Activated B cell treated with CpG ODN at 0.5 μM for 24 hours (primary cell): ENCODE measurements around the gene NBEAL2. TPM values are rescaled to one million over a fixed set of nuclear protein-coding genes. Genes with fewer than 3 reads are reported as not detected.
"Not testable (repeated sequence)": the region's sequence is repeated elsewhere in the genome, so short reads cannot be mapped to it uniquely, and the experiment has no call there.

Source experiments
- ATAC-seq: fragments of 200-7000 bp; cut with Tn5 transposase; one replicate; pipeline ENCODE4 v1.10.0; 2021; ENCODE audit warnings: low read depth, mild to moderate bottlenecking, moderate library complexity
- CTCF ChIA-PET: fragments of 350-600 bp; sonication (Branson Sonifier 250); formaldehyde crosslinking; loops from one replicate; lab custom pipeline; 2021; ENCODE audit warnings: antibody characterized with exemption; lab: Charles Lee
- POLR2A ChIA-PET: fragments of 350-600 bp; sonication (Branson Sonifier 250); formaldehyde crosslinking; loops from one replicate; lab custom pipeline; 2021; ENCODE audit warnings: antibody characterized with exemption; lab: Charles Lee
- DNase-seq: peaks from one replicate; pipeline ENCODE4 v3.0.0; 2022
- H3K27ac Mint-ChIP-seq: one replicate; pipeline ENCODE4 v1.8.0; 2020; ENCODE audit warnings: mixed read lengths
- H3K27me3 Mint-ChIP-seq: one replicate; pipeline ENCODE4 v1.8.0; 2021; ENCODE audit warnings: mixed read lengths
- H3K36me3 Mint-ChIP-seq: one replicate; pipeline ENCODE4 v1.8.0; 2021; ENCODE audit warnings: low read depth, mixed read lengths
- H3K4me1 Mint-ChIP-seq: one replicate; pipeline ENCODE4 v1.8.0; 2021; ENCODE audit warnings: mixed read lengths
- H3K4me3 Mint-ChIP-seq: one replicate; pipeline ENCODE4 v1.8.0; 2020; ENCODE audit warnings: mild to moderate bottlenecking, mixed read lengths
- H3K9me3 Mint-ChIP-seq: one replicate; pipeline ENCODE4 v1.8.0; 2020; ENCODE audit warnings: mixed read lengths
- intact Hi-C: fragments of 100-400 bp; cut with micrococcal nuclease; formaldehyde crosslinking; loops from one replicate; pipeline ENCODE4 v1.15.1; 2024
- total RNA-seq: library from RNA; stranded (reverse); gene quantifications from 2 replicates; pipeline ENCODE4 v1.2.3, GENCODE V29; 2022
- TF ChIP-seq, protein P1 (sequence below): fragments of 200-600 bp; IDR thresholded peaks from one replicate; pipeline ENCODE4 v1.8.0; 2022; ENCODE audit warnings: antibody characterized with exemption, mild to moderate bottlenecking

NBEAL2 gene
- total RNA-seq, 1 donor from 2014 or later: 98.6 TPM

GRCh38 chr3:47035645-47036044 lies 56.2 kb downstream of the NBEAL2 start:
- DNase-seq (no peak), ATAC-seq (no peak)
- Mint-ChIP-seq H3K4me3 (no peak overlapping the region), H3K36me3 (peaks cover 75% of the 10 kb centered on the region), H3K9me3 (no peaks in the 10 kb centered on the region), H3K27me3 (no peaks in the 10 kb centered on the region), H3K4me1 (peaks cover 30% of the 10 kb centered on the region), H3K27ac (no peak overlapping the region)
- TF ChIP-seq, protein P1, sequence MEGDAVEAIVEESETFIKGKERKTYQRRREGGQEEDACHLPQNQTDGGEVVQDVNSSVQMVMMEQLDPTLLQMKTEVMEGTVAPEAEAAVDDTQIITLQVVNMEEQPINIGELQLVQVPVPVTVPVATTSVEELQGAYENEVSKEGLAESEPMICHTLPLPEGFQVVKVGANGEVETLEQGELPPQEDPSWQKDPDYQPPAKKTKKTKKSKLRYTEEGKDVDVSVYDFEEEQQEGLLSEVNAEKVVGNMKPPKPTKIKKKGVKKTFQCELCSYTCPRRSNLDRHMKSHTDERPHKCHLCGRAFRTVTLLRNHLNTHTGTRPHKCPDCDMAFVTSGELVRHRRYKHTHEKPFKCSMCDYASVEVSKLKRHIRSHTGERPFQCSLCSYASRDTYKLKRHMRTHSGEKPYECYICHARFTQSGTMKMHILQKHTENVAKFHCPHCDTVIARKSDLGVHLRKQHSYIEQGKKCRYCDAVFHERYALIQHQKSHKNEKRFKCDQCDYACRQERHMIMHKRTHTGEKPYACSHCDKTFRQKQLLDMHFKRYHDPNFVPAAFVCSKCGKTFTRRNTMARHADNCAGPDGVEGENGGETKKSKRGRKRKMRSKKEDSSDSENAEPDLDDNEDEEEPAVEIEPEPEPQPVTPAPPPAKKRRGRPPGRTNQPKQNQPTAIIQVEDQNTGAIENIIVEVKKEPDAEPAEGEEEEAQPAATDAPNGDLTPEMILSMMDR: no peak
- ChIA-PET POLR2A (no interaction called here), CTCF (interaction anchor here (1.5 kb wide), 1 partner anchor 38 kb away, joined by 4 read pairs; no protein-coding TSS in a partner anchor)
- intact Hi-C loops: no loop called here

DNA sequence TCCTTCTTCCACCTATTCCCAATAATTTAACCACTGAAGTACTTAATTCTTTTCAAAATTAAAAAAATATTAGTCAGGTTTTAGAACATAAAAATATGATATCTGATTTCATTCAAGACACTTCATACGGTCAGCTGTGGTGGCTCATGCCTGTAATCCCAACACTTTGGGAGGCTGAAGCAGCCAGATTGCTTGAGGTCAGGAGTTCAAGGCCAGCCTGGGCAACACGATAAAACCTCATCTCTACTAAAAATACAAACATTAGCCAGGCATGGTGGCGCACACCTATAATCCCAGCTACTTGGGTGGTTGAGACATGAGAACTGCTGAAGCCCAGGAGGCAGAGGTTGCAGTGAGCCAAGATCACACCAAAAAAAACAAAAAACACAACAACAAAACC lies 56.7 kb downstream of the NBEAL2 start:
- peaks cover 77% of the 10 kb centered on the region for H3K36me3 Mint-ChIP-seq
- POLR2A ChIA-PET: no interaction called here
- TF ChIP-seq, protein P1: no peak
- no peak overlapping the region for H3K4me3 Mint-ChIP-seq
- DNase-seq (no peak), ATAC-seq (no peak)
- CTCF ChIA-PET: interaction anchor here (1.5 kb wide), 1 partner anchor 39 kb away, joined by 4 read pairs; no protein-coding TSS in a partner anchor
- no peaks in the 10 kb centered on the region for H3K27me3 Mint-ChIP-seq
- intact Hi-C loops: no loop called here
- H3K4me1 Mint-ChIP-seq: peaks cover 25% of the 10 kb centered on the region
- H3K9me3 Mint-ChIP-seq: no peaks in the 10 kb centered on the region
- H3K27ac Mint-ChIP-seq: no peak overlapping the region

DNA sequence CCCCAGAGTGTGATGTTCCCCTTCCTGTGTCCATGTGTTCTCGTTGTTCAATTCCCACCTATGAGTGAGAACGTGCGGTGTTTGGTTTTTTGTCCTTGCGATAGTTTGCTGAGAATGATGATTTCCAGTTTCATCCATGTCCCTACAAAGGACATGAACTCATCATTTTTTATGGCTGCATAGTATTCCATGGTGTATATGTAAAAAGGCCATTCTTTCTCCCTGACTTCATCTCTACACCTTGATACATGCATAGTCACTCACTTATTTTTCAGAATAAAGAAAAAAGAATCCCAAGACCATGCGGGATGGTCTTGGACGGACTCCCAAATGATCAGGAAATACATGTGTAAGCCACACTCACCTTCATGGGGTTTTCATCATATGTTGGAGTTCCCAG lies 57.8 kb downstream of the NBEAL2 start:
- peak overlapping the region; percentile 80 for H3K27ac Mint-ChIP-seq
- H3K36me3 Mint-ChIP-seq: peaks cover 78% of the 10 kb centered on the region
- DNase-seq, intact Hi-C loops, H3K4me3 Mint-ChIP-seq, H3K27me3 Mint-ChIP-seq, CTCF ChIA-PET, H3K9me3 Mint-ChIP-seq, POLR2A ChIA-PET, ATAC-seq: not testable (repeated sequence)
- peaks cover 17% of the 10 kb centered on the region for H3K4me1 Mint-ChIP-seq

DNA sequence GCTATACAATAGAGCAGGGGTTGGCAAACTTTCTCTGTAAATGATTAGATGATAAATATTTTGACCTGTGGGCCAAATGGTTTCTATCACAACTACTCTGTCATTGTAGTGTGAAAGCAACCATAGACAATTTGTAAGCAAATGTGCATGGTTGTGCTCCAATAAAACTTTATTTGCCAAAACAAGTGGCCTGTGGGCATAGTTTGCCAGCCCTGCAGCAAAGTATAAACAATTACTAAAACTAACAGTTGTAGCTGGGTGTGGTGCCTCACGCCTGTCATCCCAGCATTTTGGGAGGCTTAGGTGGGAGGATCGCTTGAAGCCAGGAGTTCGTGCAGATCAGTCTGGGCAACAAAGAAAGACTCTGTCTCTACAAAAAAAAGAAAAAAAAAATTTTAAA lies 61.6 kb downstream of the NBEAL2 start:
- peaks cover 20% of the 10 kb centered on the region for H3K4me1 Mint-ChIP-seq
- DNase-seq (no peak), ATAC-seq (no peak)
- ChIA-PET CTCF (interaction anchor here (1.2 kb wide), 1 partner anchor 16 kb away, joined by 3 read pairs; no protein-coding TSS in a partner anchor), POLR2A (no interaction called here)
- H3K27ac Mint-ChIP-seq: no peak overlapping the region
- peaks cover 65% of the 10 kb centered on the region for H3K36me3 Mint-ChIP-seq
- H3K4me3 Mint-ChIP-seq: no peak overlapping the region
- no peaks in the 10 kb centered on the region for H3K9me3 Mint-ChIP-seq
- H3K27me3 Mint-ChIP-seq: no peaks in the 10 kb centered on the region
- intact Hi-C loops: no loop called here
- TF ChIP-seq, protein P1: no peak

DNA sequence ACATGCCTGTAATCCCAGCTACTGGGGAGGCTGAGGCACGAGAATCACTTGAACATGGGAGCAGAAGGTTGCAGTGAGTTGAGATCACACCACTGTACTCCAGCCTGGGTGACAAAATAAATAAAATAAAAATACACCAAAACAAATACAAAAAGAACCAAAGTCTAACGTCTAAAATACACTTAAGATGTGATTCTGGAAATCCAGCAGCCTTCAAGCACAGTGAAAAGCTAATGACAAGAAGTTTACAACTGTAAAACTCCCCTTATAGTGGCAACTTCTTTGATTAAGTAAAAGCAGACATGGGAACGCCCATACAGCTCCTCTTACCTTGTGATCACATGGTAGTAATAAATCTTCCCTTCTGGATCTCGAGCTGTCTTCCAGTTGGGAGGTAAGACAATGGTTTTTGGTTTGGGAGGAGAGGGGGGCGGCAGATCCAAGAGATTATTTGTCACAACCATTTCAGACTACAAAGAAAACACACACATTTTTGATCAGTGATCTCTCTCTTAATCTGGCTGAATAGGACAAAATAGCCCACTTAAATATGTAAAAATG lies 62.8 kb downstream of the NBEAL2 start:
- TF ChIP-seq, protein P1: no peak
- no peak for ATAC-seq
- no peak for DNase-seq
- ChIA-PET POLR2A (no interaction called here), CTCF (interaction anchor here (0.7 to 1.0 kb wide), 2 partner anchors 9 to 122 kb away, joined by 3 read pairs; partner anchors contain the start of gene SETD2)
- Mint-ChIP-seq H3K9me3 (no peaks in the 10 kb centered on the region), H3K4me1 (peaks cover 21% of the 10 kb centered on the region), H3K27ac (no peak overlapping the region), H3K27me3 (no peaks in the 10 kb centered on the region), H3K4me3 (no peak overlapping the region), H3K36me3 (peaks cover 61% of the 10 kb centered on the region)
- intact Hi-C loops: no loop called here
